Panc1 (cell line): Measurements from ENCODE around the gene CCDC77.

Experiments used
- POLR2AphosphoS5 ChIP-seq: IDR thresholded peaks from 2 replicates; pipeline ENCODE4 v1.6.1; 2012; ENCODE audit warnings: mild to moderate bottlenecking, low read depth, low read length, moderate library complexity
- SIN3A ChIP-seq: IDR thresholded peaks from 2 replicates; pipeline ENCODE4 v1.6.1; 2012; ENCODE audit warnings: low read depth, mild to moderate bottlenecking, low read length, moderate library complexity, borderline replicate concordance; ENCODE audit not compliant: insufficient read depth
- TCF7L2 ChIP-seq: IDR thresholded peaks from 2 replicates; pipeline ENCODE4 v1.6.1; 2011; ENCODE audit warnings: mild to moderate bottlenecking, low read depth, low read length, inconsistent platforms
- TF ChIP-seq, protein P1 (sequence below), 2 experiments: IDR thresholded peaks; 2 replicates each; pipeline ENCODE4 v1.6.1; 2011 to 2012; ENCODE audit warnings: low read depth in 2 of 2, control low read depth in 1 of 2, low read length in 1 of 2, mild to moderate bottlenecking in 1 of 2, moderate library complexity in 1 of 2; ENCODE audit not compliant: insufficient read depth in 1 of 2
- TF ChIP-seq, protein P2 (sequence below): fragments of 450-650 bp; IDR thresholded peaks from 2 replicates; pipeline ENCODE4 v1.5.1; 2017; ENCODE audit warnings: mild to moderate bottlenecking

DNA sequence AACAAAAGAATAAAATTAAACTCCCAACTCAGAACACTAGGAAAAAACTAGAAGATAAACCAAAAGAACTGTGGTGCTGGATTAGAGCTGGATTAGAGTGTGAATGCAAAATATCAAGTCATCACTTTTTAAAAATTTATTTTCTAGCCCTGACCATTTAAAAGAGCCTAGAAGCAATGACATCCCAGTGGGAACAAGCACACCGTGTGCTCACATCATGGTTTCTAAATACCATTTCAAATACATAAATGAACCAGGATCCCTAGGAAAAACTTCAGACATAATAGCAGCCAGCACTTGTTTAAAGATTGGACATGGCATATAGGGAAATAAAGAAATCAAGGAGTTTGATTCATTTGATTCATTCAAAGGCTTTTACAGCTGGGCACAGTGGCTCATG lies 42.4 kb upstream of the CCDC77 start:
- TF ChIP-seq, protein P1, sequence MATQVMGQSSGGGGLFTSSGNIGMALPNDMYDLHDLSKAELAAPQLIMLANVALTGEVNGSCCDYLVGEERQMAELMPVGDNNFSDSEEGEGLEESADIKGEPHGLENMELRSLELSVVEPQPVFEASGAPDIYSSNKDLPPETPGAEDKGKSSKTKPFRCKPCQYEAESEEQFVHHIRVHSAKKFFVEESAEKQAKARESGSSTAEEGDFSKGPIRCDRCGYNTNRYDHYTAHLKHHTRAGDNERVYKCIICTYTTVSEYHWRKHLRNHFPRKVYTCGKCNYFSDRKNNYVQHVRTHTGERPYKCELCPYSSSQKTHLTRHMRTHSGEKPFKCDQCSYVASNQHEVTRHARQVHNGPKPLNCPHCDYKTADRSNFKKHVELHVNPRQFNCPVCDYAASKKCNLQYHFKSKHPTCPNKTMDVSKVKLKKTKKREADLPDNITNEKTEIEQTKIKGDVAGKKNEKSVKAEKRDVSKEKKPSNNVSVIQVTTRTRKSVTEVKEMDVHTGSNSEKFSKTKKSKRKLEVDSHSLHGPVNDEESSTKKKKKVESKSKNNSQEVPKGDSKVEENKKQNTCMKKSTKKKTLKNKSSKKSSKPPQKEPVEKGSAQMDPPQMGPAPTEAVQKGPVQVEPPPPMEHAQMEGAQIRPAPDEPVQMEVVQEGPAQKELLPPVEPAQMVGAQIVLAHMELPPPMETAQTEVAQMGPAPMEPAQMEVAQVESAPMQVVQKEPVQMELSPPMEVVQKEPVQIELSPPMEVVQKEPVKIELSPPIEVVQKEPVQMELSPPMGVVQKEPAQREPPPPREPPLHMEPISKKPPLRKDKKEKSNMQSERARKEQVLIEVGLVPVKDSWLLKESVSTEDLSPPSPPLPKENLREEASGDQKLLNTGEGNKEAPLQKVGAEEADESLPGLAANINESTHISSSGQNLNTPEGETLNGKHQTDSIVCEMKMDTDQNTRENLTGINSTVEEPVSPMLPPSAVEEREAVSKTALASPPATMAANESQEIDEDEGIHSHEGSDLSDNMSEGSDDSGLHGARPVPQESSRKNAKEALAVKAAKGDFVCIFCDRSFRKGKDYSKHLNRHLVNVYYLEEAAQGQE (IDR thresholded peaks at IDR 0.05; ENCODE audit: insufficient read depth in 1 of 2, low read depth in 2 of 2, low read length in 1 of 2) = no peak
- TF ChIP-seq, protein P2, sequence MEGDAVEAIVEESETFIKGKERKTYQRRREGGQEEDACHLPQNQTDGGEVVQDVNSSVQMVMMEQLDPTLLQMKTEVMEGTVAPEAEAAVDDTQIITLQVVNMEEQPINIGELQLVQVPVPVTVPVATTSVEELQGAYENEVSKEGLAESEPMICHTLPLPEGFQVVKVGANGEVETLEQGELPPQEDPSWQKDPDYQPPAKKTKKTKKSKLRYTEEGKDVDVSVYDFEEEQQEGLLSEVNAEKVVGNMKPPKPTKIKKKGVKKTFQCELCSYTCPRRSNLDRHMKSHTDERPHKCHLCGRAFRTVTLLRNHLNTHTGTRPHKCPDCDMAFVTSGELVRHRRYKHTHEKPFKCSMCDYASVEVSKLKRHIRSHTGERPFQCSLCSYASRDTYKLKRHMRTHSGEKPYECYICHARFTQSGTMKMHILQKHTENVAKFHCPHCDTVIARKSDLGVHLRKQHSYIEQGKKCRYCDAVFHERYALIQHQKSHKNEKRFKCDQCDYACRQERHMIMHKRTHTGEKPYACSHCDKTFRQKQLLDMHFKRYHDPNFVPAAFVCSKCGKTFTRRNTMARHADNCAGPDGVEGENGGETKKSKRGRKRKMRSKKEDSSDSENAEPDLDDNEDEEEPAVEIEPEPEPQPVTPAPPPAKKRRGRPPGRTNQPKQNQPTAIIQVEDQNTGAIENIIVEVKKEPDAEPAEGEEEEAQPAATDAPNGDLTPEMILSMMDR = no peak
- no peak for TF ChIP-seq POLR2AphosphoS5
- no peak for TF ChIP-seq SIN3A
- TF ChIP-seq TCF7L2 = no peak
